ENCODE data around the gene TBC1D7.

DNA sequence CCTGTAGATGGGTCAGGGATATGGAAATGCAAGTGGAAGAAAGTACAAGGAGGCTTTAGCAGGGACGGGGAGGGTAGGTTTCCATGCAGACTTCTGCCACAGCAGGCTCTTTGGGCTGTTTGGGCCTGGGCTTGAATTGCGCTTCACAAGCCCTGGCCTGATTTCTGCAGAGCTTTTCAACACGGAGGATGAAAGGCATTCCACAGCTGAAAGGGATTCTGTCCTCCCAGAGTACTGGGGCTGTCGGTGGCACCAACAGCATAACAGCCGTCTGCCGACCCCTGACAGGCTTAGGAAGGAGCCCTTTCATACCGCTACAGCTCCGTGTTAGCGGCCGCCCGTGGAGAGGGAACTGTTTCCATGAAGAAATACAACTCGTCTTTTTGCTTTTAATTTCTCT is 22.9 kb upstream of the TBC1D7 start:
- TF ChIP-seq, protein P1, sequence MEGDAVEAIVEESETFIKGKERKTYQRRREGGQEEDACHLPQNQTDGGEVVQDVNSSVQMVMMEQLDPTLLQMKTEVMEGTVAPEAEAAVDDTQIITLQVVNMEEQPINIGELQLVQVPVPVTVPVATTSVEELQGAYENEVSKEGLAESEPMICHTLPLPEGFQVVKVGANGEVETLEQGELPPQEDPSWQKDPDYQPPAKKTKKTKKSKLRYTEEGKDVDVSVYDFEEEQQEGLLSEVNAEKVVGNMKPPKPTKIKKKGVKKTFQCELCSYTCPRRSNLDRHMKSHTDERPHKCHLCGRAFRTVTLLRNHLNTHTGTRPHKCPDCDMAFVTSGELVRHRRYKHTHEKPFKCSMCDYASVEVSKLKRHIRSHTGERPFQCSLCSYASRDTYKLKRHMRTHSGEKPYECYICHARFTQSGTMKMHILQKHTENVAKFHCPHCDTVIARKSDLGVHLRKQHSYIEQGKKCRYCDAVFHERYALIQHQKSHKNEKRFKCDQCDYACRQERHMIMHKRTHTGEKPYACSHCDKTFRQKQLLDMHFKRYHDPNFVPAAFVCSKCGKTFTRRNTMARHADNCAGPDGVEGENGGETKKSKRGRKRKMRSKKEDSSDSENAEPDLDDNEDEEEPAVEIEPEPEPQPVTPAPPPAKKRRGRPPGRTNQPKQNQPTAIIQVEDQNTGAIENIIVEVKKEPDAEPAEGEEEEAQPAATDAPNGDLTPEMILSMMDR (conservative IDR thresholded peaks at IDR 0.05 in 1 of 2, IDR thresholded peaks at IDR 0.05 in 1 of 2; ENCODE audit: extremely low read depth in 1 of 2, insufficient read depth in 1 of 2, low read depth in 1 of 2, low read length in 2 of 2) = no peak
- no peak for TF ChIP-seq EZH2 (IDR thresholded peaks at IDR 0.05; ENCODE audit: borderline replicate concordance, low read length)
